IMR-90 (cell line): ENCODE results near the gene SIGLEC6. TPM values are rescaled to one million over a fixed set of nuclear protein-coding genes. Genes with fewer than 3 reads are reported as not detected.

Experiments
- ATAC-seq: fragments of 200-7000 bp; cut with Tn5 transposase; 2 replicates; pipeline ENCODE4 v1.9.1; 2020; ENCODE audit warnings: low read depth, mild to moderate bottlenecking, moderate library complexity
- BruUV-seq: library from RNA; stranded (reverse); fragments of 400-500 nt; replicated peaks from 2 replicates; lab custom pipeline; 2021; lab: Mats Ljungman, UMichigan
- CTCF ChIA-PET: fragments of 300-600 bp; formaldehyde crosslinking; extraction: SDS; loops from one replicate; lab custom pipeline; 2021; ENCODE audit warnings: antibody characterized with exemption; lab: Yijun Ruan, JAX
- POLR2A ChIA-PET: fragments of 300-600 bp; sonication (Branson Sonifier 250); formaldehyde crosslinking; loops from one replicate; lab custom pipeline; 2022; ENCODE audit warnings: antibody characterized with exemption; ENCODE audit not compliant: unreplicated experiment; lab: Charles Lee
- DNase-seq: peaks from one replicate; pipeline ENCODE4 v3.0.0; 2013
- H2AFZ ChIP-seq: replicated peaks from 2 replicates; pipeline ENCODE3; 2013; ENCODE audit warnings: low read length, mild to moderate bottlenecking; ENCODE audit not compliant: poor library complexity
- H2AK5ac ChIP-seq: 2 replicates; pipeline ENCODE4 v1.6.1; 2013; ENCODE audit warnings: low read depth, low read length, inconsistent platforms
- H2AK9ac ChIP-seq: replicated peaks from 2 replicates; pipeline ENCODE3; 2013; ENCODE audit warnings: mild to moderate bottlenecking, low read depth, low read length, moderate library complexity; ENCODE audit not compliant: poor library complexity
- H2BK120ac ChIP-seq: 2 replicates; pipeline ENCODE4 v1.6.1; 2013; ENCODE audit warnings: low read depth, low read length, inconsistent platforms
- H2BK15ac ChIP-seq: 3 replicates; pipeline ENCODE4 v1.6.1; 2013; ENCODE audit warnings: low read depth, low read length, inconsistent platforms
- H2BK20ac ChIP-seq: 2 replicates; pipeline ENCODE4 v1.6.1; 2013; ENCODE audit warnings: low read depth, mild to moderate bottlenecking, inconsistent platforms, low read length, moderate library complexity
- H2BK5ac ChIP-seq: 2 replicates; pipeline ENCODE4 v1.6.1; 2013; ENCODE audit warnings: mild to moderate bottlenecking, low read depth, low read length, inconsistent platforms; ENCODE audit not compliant: poor library complexity, severe bottlenecking
- H3K14ac ChIP-seq: replicated peaks from 2 replicates; pipeline ENCODE4 v1.6.1; 2013; ENCODE audit warnings: low read depth, low read length, inconsistent platforms
- H3K18ac ChIP-seq: 2 replicates; pipeline ENCODE4 v1.6.1; 2013; ENCODE audit warnings: low read depth, low read length, control low read depth
- H3K23ac ChIP-seq: 2 replicates; pipeline ENCODE4 v1.6.1; 2013; ENCODE audit warnings: low read depth, low read length, inconsistent platforms
- H3K27ac ChIP-seq: 2 replicates; pipeline ENCODE4 v1.5.1; 2013; ENCODE audit warnings: mild to moderate bottlenecking, control low read depth, low read length; ENCODE audit not compliant: insufficient read depth
- H3K27me3 ChIP-seq: 2 replicates; pipeline ENCODE4 v1.6.1; 2013; ENCODE audit warnings: low read length; ENCODE audit not compliant: control insufficient read depth, insufficient read depth
- H3K36me3 ChIP-seq: 2 replicates; pipeline ENCODE4 v1.6.1; 2013; ENCODE audit warnings: low read length, mixed read lengths; ENCODE audit not compliant: control insufficient read depth, insufficient read depth
- H3K4ac ChIP-seq: 2 replicates; pipeline ENCODE4 v1.6.1; 2013; ENCODE audit warnings: low read depth, low read length, inconsistent platforms
- H3K4me1 ChIP-seq: 2 replicates; pipeline ENCODE4 v1.6.1; 2013; ENCODE audit warnings: low read length, mixed read lengths; ENCODE audit not compliant: control insufficient read depth, insufficient read depth
- H3K4me2 ChIP-seq: 2 replicates; pipeline ENCODE4 v1.6.1; 2013; ENCODE audit warnings: low read depth, mild to moderate bottlenecking, control low read depth, low read length, moderate library complexity
- H3K4me3 ChIP-seq: 2 replicates; pipeline ENCODE4 v1.5.1; 2013; ENCODE audit warnings: low read depth, mild to moderate bottlenecking, control low read depth, low read length, moderate library complexity; ENCODE audit not compliant: insufficient read depth
- H3K56ac ChIP-seq: 2 replicates; pipeline ENCODE4 v1.6.1; 2013; ENCODE audit warnings: low read length, inconsistent platforms; ENCODE audit not compliant: insufficient read depth; ENCODE audit errors: extremely low read depth
- H3K79me1 ChIP-seq, 2 experiments: 2 replicates each; pipeline ENCODE4 v1.6.1; 2013; ENCODE audit warnings: low read length in 2 of 2, inconsistent platforms in 1 of 2, low read depth in 1 of 2
- H3K9ac ChIP-seq: 2 replicates; pipeline ENCODE4 v1.6.1; 2013; ENCODE audit warnings: low read depth, low read length, control low read depth
- H3K9me1 ChIP-seq: 2 replicates; pipeline ENCODE4 v1.6.1; 2013; ENCODE audit warnings: low read length, inconsistent platforms; ENCODE audit not compliant: insufficient read depth
- H3K9me3 ChIP-seq: 2 replicates; pipeline ENCODE4 v1.6.1; 2013; ENCODE audit warnings: low read length; ENCODE audit not compliant: control insufficient read depth, insufficient read depth
- H4K20me1 ChIP-seq: 2 replicates; pipeline ENCODE4 v1.6.1; 2013; ENCODE audit warnings: low read length, inconsistent platforms; ENCODE audit not compliant: insufficient read depth
- H4K5ac ChIP-seq: 2 replicates; pipeline ENCODE4 v1.6.1; 2013; ENCODE audit warnings: mild to moderate bottlenecking, low read depth, low read length, control low read depth
- H4K8ac ChIP-seq, 2 experiments: 2 replicates each; pipeline ENCODE4 v1.6.1; 2013; ENCODE audit warnings: low read depth in 2 of 2, low read length in 2 of 2, control low read depth in 1 of 2, inconsistent platforms in 1 of 2
- H4K91ac ChIP-seq: 2 replicates; pipeline ENCODE4 v1.6.1; 2013; ENCODE audit warnings: low read depth, low read length, inconsistent platforms; ENCODE audit not compliant: insufficient read depth
- BHLHE40 ChIP-seq: fragments of 150-350 bp; IDR thresholded peaks from 2 replicates; pipeline ENCODE4 v1.6.1; 2016; ENCODE audit warnings: mild to moderate bottlenecking, low read depth, low read length
- CEBPB ChIP-seq: IDR thresholded peaks from 2 replicates; pipeline ENCODE4 v1.6.1; 2012; ENCODE audit warnings: low read depth, low read length, improper control_type of control experiment
- CHD1 ChIP-seq: IDR thresholded peaks from 2 replicates; pipeline ENCODE4 v1.6.1; 2012; ENCODE audit warnings: low read depth, low read length, improper control_type of control experiment
- CTCF ChIP-seq: conservative IDR thresholded peaks from 2 replicates; pipeline ENCODE4 v1.5.1; 2012; ENCODE audit warnings: mild to moderate bottlenecking, low read depth, low read length, improper control_type of control experiment
- FOS ChIP-seq: fragments of 150-350 bp; IDR thresholded peaks from 2 replicates; pipeline ENCODE4 v1.6.1; 2016; ENCODE audit warnings: low read depth, low read length
- MAFK ChIP-seq: IDR thresholded peaks from 2 replicates; pipeline ENCODE4 v1.6.1; 2012; ENCODE audit warnings: low read depth, low read length, improper control_type of control experiment
- MAZ ChIP-seq: IDR thresholded peaks from 2 replicates; pipeline ENCODE4 v1.6.1; 2012; ENCODE audit warnings: low read depth, mild to moderate bottlenecking, low read length, improper control_type of control experiment, moderate library complexity, borderline replicate concordance
- MXI1 ChIP-seq: IDR thresholded peaks from 2 replicates; pipeline ENCODE4 v1.6.1; 2012; ENCODE audit warnings: low read depth, mild to moderate bottlenecking, low read length, moderate library complexity, borderline replicate concordance
- NFE2L2 ChIP-seq: fragments of 150-350 bp; IDR thresholded peaks from 2 replicates; pipeline ENCODE4 v1.6.1; 2016; ENCODE audit warnings: low read depth, mild to moderate bottlenecking, low read length
- POLR2A ChIP-seq: IDR thresholded peaks from 2 replicates; pipeline ENCODE4 v1.6.1; 2012; ENCODE audit warnings: mild to moderate bottlenecking, low read depth, low read length
- RAD21 ChIP-seq: IDR thresholded peaks from 2 replicates; pipeline ENCODE4 v1.6.1; 2012; ENCODE audit warnings: low read length, improper control_type of control experiment
- RCOR1 ChIP-seq: IDR thresholded peaks from 2 replicates; pipeline ENCODE4 v1.6.1; 2012; ENCODE audit warnings: mild to moderate bottlenecking, low read length, improper control_type of control experiment; ENCODE audit not compliant: insufficient replicate concordance
- RFX5 ChIP-seq: IDR thresholded peaks from 2 replicates; pipeline ENCODE4 v1.8.0; 2012; ENCODE audit warnings: low read depth, mild to moderate bottlenecking, low read length, moderate library complexity
- SMC3 ChIP-seq: fragments of 150-350 bp; IDR thresholded peaks from 2 replicates; pipeline ENCODE4 v1.6.1; 2016; ENCODE audit warnings: low read depth, mild to moderate bottlenecking, antibody characterized with exemption, low read length, moderate library complexity
- USF2 ChIP-seq: fragments of 150-350 bp; IDR thresholded peaks from 2 replicates; pipeline ENCODE4 v1.6.1; 2017; ENCODE audit warnings: mild to moderate bottlenecking, antibody characterized with exemption, low read length, low read depth
- WGBS, 2 experiments: methylation state at CpG; one replicate each; pipeline versions ENCODE4 v1.1.5 to v1.1.7; 2013; ENCODE audit warnings: missing lambda C conversion rate in 2 of 2; ENCODE audit not compliant: insufficient read length in 1 of 2; ENCODE audit errors: extremely low coverage in 2 of 2; 5-methylcytosine and 5-hydroxymethylcytosine counted together
- dilution Hi-C: fragments of 300-500 bp; cut with HindIII; formaldehyde crosslinking; loops from one replicate; pipeline ENCODE4 v1.14.3; 2018; ENCODE audit warnings: low sequenced_read_pairs; ENCODE audit not compliant: unreplicated experiment
- in situ Hi-C: fragments of 300-500 bp; cut with MboI; formaldehyde crosslinking; loops from 3 replicates; pipeline ENCODE4 v1.14.3; 2019; ENCODE audit warnings: low sequenced_read_pairs, inconsistent platforms, mixed read lengths
- intact Hi-C: fragments of 100-400 bp; cut with micrococcal nuclease; formaldehyde crosslinking; loops from 2 replicates; pipeline ENCODE4 v1.10.0; 2022
- polyA plus RNA-seq, 3 experiments: library from polyadenylated mRNA; depleted of rRNA; stranded (reverse); fragments of >200 nt; gene quantifications; 2 replicates each; pipeline ENCODE4 v1.2.3, GENCODE V29; 2012; ENCODE audit warnings: low replicate concordance in 1 of 3
- total RNA-seq: library from RNA; depleted of rRNA; stranded (reverse); fragments of >200 nt; gene quantifications from 2 replicates; pipeline ENCODE4 v1.2.3, GENCODE V29; 2012

Gene SIGLEC6
- total and polyA plus RNA-seq, 2 of the 4 experiments (the other 2 are of a cell fraction): not detected

- Histone ChIP-seq H4K91ac (no peak overlapping the region), H3K9me1 (no peaks in the 10 kb centered on the region), H3K18ac (no peak overlapping the region), H3K4me3 (no peak overlapping the region), H2AK5ac (no peak overlapping the region), H3K14ac (no peak overlapping the region), H2AFZ (no peak overlapping the region), H3K36me3 (no peaks in the 10 kb centered on the region), H3K4ac (no peak overlapping the region), H4K5ac (no peak overlapping the region), H3K27ac (no peak overlapping the region), H2AK9ac (no peak overlapping the region), H4K20me1 (no peaks in the 10 kb centered on the region), H3K23ac (no peak overlapping the region), H4K8ac (no peak overlapping the region), H2BK120ac (no peak overlapping the region), H3K9me3 (no peaks in the 10 kb centered on the region), H3K27me3 (no peaks in the 10 kb centered on the region), H3K4me1 (no peaks in the 10 kb centered on the region), H2BK20ac (no peak overlapping the region), H2BK15ac (no peak overlapping the region), H3K9ac (no peak overlapping the region), H3K56ac (no peak overlapping the region), H3K4me2 (no peak overlapping the region), H2BK5ac (no peak overlapping the region), H3K79me1 (no peaks in the 10 kb centered on the region)
- WGBS, 2 experiments: no CpG with 5 or more reads among the region's 7 CpGs
- DNase-seq (no peak), ATAC-seq (no peak)
- ChIA-PET CTCF (no interaction called here), POLR2A (interaction anchor here (0.6 kb wide), 1 partner anchor 23 kb away, joined by 6 read pairs; the partner anchor contains the start of gene ZNF175)
- no TSS peak for BruUV-seq
- intact Hi-C loops (no loop called here), dilution Hi-C loops (no loop called here), in situ Hi-C loops (no loop called here)
- TF ChIP-seq RFX5 (no peak), RCOR1 (no peak), CTCF (no peak), RAD21 (no peak), POLR2A (no peak), BHLHE40 (no peak), MAFK (no peak), FOS (no peak), MAZ (no peak), USF2 (no peak), SMC3 (no peak), CEBPB (no peak), CHD1 (no peak), NFE2L2 (no peak), MXI1 (no peak)
Measured at GRCh38 chr19:51547397-51548212, 16.1 kb upstream of the SIGLEC6 start.
